HCT116 (cell line): ENCODE data around the gene ITGAD. TPM values are rescaled to one million over a fixed set of nuclear protein-coding genes. Genes with fewer than 3 reads are reported as not detected.

ENCODE experiments used
- ATAC-seq: fragments of 200-7000 bp; cut with Tn5 transposase; 2 replicates; pipeline ENCODE4 v1.9.1; 2020; ENCODE audit warnings: mild to moderate bottlenecking, moderate library complexity
- BruUV-seq: library from RNA; stranded (reverse); fragments of 400-500 nt; replicated peaks from 2 replicates; lab custom pipeline; 2021; lab: Mats Ljungman, UMichigan
- CTCF ChIA-PET: fragments of 300-600 bp; sonication (Branson Sonifier 250); formaldehyde crosslinking; loops from one replicate; lab custom pipeline; 2021; ENCODE audit warnings: antibody characterized with exemption; lab: Charles Lee
- POLR2A ChIA-PET: fragments of 300-600, 350-600 bp; sonication (Branson Sonifier 250); formaldehyde crosslinking; loops from one replicate; lab custom pipeline; 2021; ENCODE audit warnings: antibody characterized with exemption; lab: Charles Lee
- RAD21 ChIA-PET, 2 experiments: fragments of 300-600 bp; sonication (Branson Sonifier 250); formaldehyde crosslinking; loops; one replicate each; lab custom pipeline; 2023; ENCODE audit warnings: low total read pairs in 2 of 2; ENCODE audit not compliant: uncharacterized antibody in 2 of 2, unreplicated experiment in 2 of 2, low non-redundant PET in 1 of 2; lab: Charles Lee
- DNase-seq: peaks from one replicate; pipeline ENCODE4 v3.0.0-alpha.2; 2010; ENCODE audit warnings: low read depth, low spot score
- H2AFZ ChIP-seq: fragments of 200-600 bp; shearing (Covaris generic), sonication (generic); 2 replicates; pipeline ENCODE4 v1.6.1; 2017; ENCODE audit warnings: low read depth, mixed run types, mixed read lengths, antibody characterized with exemption, low read length; ENCODE audit not compliant: poor library complexity, severe bottlenecking
- H3K27ac ChIP-seq: 2 replicates; pipeline ENCODE4 v1.5.1; 2012; ENCODE audit warnings: low read depth, low read length
- H3K27me3 ChIP-seq: fragments of 200-600 bp; sonication (generic); 2 replicates; pipeline ENCODE4 v1.6.1; 2016; ENCODE audit warnings: mixed run types, low read length, mixed read lengths; ENCODE audit not compliant: insufficient read depth
- H3K36me3 ChIP-seq, 2 experiments: fragments of 200-500 bp in 1 of 2; fragments of 200-600 bp in 1 of 2; sonication (Bioruptor generic) in 1 of 2; sonication (generic) in 1 of 2; 2 replicates each; pipeline versions ENCODE4 v1.5.1 to v1.6.1; 2014 to 2016; ENCODE audit warnings: low read length in 2 of 2, inconsistent platforms in 1 of 2, mixed read lengths in 1 of 2, mixed run types in 1 of 2; ENCODE audit not compliant: insufficient read depth in 2 of 2, control insufficient read depth in 1 of 2
- H3K4me1 ChIP-seq, 2 experiments: fragments of 200-600 bp in 1 of 2; sonication (generic) in 1 of 2; 2 replicates each; pipeline versions ENCODE4 v1.5.1 to v1.6.1; 2012 to 2017; ENCODE audit warnings: low read length in 2 of 2, inconsistent platforms in 1 of 2, mild to moderate bottlenecking in 1 of 2, mixed read lengths in 1 of 2, mixed run types in 1 of 2, moderate library complexity in 1 of 2; ENCODE audit not compliant: insufficient read depth in 2 of 2, control insufficient read depth in 1 of 2
- H3K4me2 ChIP-seq: fragments of 200-600 bp; sonication (generic); 2 replicates; pipeline ENCODE4 v1.6.1; 2017; ENCODE audit warnings: mixed run types, low read length, mixed read lengths
- H3K4me3 ChIP-seq, 2 experiments: fragments of 200-600 bp in 1 of 2; sonication (generic) in 1 of 2; replicated peaks in 1 of 2; 2 replicates each; pipeline ENCODE4 v1.5.1; 2011 to 2016; ENCODE audit warnings: low read length in 2 of 2, control low read depth in 1 of 2, low read depth in 1 of 2, mild to moderate bottlenecking in 1 of 2, mixed read lengths in 1 of 2, mixed run types in 1 of 2
- H3K79me2 ChIP-seq: fragments of 200-600 bp; sonication (generic); 2 replicates; pipeline ENCODE4 v1.6.1; 2017; ENCODE audit warnings: mild to moderate bottlenecking, mixed run types, low read length, moderate library complexity, mixed read lengths; ENCODE audit not compliant: insufficient read depth
- H3K9ac ChIP-seq: fragments of 200-600 bp; sonication (generic); 2 replicates; pipeline ENCODE4 v1.6.1; 2016; ENCODE audit warnings: low read length, mixed read lengths
- H3K9me2 ChIP-seq: fragments of 200-600 bp; sonication (generic), shearing (Covaris generic); 2 replicates; pipeline ENCODE4 v1.6.1; 2017; ENCODE audit warnings: mixed run types, mild to moderate bottlenecking, moderate library complexity; ENCODE audit not compliant: insufficient read depth
- H3K9me3 ChIP-seq, 2 experiments: fragments of 200-500 bp in 1 of 2; fragments of 200-600 bp in 1 of 2; sonication (Bioruptor generic) in 1 of 2; sonication (generic) in 1 of 2; 2 replicates each; pipeline ENCODE4 v1.6.1; 2014 to 2017; ENCODE audit warnings: low read length in 2 of 2, mixed read lengths in 2 of 2, inconsistent platforms in 1 of 2, low read depth in 1 of 2, mild to moderate bottlenecking in 1 of 2, mixed run types in 1 of 2, moderate library complexity in 1 of 2; ENCODE audit not compliant: control insufficient read depth in 1 of 2, insufficient read depth in 1 of 2
- H4K20me1 ChIP-seq: fragments of 200-600 bp; sonication (generic), shearing (Covaris generic); 2 replicates; pipeline ENCODE4 v1.6.1; 2017; ENCODE audit warnings: mixed run types, mild to moderate bottlenecking, moderate library complexity; ENCODE audit not compliant: insufficient read depth
- CBX3 ChIP-seq: IDR thresholded peaks from 2 replicates; pipeline ENCODE4 v1.6.1; 2012; ENCODE audit warnings: low read depth
- CEBPB ChIP-seq: IDR thresholded peaks from 2 replicates; pipeline ENCODE4 v1.6.1; 2012; ENCODE audit warnings: low read depth
- EGR1 ChIP-seq: IDR thresholded peaks from 2 replicates; pipeline ENCODE4 v1.6.1; 2012; ENCODE audit warnings: low read depth
- ELF1 ChIP-seq: IDR thresholded peaks from 2 replicates; pipeline ENCODE4 v1.6.1; 2012; ENCODE audit warnings: low read depth, borderline replicate concordance
- EZH2 ChIP-seq: fragments of 200-600 bp; sonication (generic); IDR thresholded peaks from 2 replicates; pipeline ENCODE4 v1.6.1; 2017; ENCODE audit warnings: antibody characterized with exemption, mixed run types
- FOSL1 ChIP-seq: IDR thresholded peaks from 2 replicates; pipeline ENCODE4 v1.6.1; 2012; ENCODE audit warnings: low read depth
- JUND ChIP-seq: IDR thresholded peaks from 2 replicates; pipeline ENCODE4 v1.6.1; 2012
- POLR2A ChIP-seq: IDR thresholded peaks from 2 replicates; pipeline ENCODE4 v1.7.0; 2011; ENCODE audit warnings: borderline replicate concordance; ENCODE audit not compliant: insufficient read depth, insufficient read length; ENCODE audit errors: extremely low read depth
- POLR2AphosphoS5 ChIP-seq: IDR thresholded peaks from 2 replicates; pipeline ENCODE4 v1.6.1; 2011; ENCODE audit warnings: mild to moderate bottlenecking, low read depth, low read length, moderate library complexity
- SIN3A ChIP-seq: IDR thresholded peaks from 2 replicates; pipeline ENCODE4 v1.6.1; 2012; ENCODE audit warnings: low read depth
- TCF7L2 ChIP-seq: IDR thresholded peaks from 2 replicates; pipeline ENCODE4 v1.7.0; 2011; ENCODE audit warnings: borderline replicate concordance, inconsistent platforms; ENCODE audit not compliant: insufficient read depth, insufficient read length; ENCODE audit errors: extremely low read depth
- ZNF274 ChIP-seq: fragments of 200-500 bp; sonication (Bioruptor generic); IDR thresholded peaks from 2 replicates; pipeline ENCODE4 v1.6.1; 2014; ENCODE audit warnings: mild to moderate bottlenecking, low read depth, low read length, inconsistent platforms
- intact Hi-C: fragments of 100-400 bp; cut with micrococcal nuclease; formaldehyde crosslinking; loops from 2 replicates; pipeline ENCODE4 v1.10.0; 2022
- total RNA-seq: library from RNA; stranded (reverse); gene quantifications from one replicate; pipeline ENCODE4 v1.2.1, GENCODE V29; 2021; ENCODE audit not compliant: unreplicated experiment
- TF ChIP-seq, protein P1 (sequence below): IDR thresholded peaks from 2 replicates; pipeline ENCODE4 v1.6.1; 2012
- TF ChIP-seq, protein P2 (sequence below): IDR thresholded peaks from 2 replicates; pipeline ENCODE4 v1.6.1; 2012; ENCODE audit warnings: low read depth
- TF ChIP-seq, protein P3 (sequence below): IDR thresholded peaks from 2 replicates; pipeline ENCODE4 v1.6.1; 2011; ENCODE audit warnings: mild to moderate bottlenecking, low read length, moderate library complexity; ENCODE audit not compliant: insufficient replicate concordance; ENCODE audit errors: extremely low read depth

Gene ITGAD
- total RNA-seq, 1 experiment from 2014 or later: 0.12 TPM

DNA sequence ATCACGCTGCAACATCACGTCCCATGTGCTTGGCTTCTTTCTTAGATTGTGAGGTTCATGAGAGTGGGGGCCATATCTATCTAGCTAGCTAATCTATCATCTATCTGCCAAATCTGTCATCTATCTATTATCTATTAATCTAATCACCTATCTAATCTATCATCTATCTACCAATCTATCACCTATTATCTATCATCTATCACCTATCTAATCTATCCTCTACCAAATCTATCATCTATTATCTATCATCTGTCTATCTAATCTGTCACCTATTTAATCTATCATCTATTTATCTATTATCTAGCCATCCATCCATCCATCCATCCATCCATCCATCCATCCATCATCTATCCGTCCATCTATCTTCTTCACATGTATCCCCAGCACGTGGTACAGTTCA, 20.8 kb downstream of the ITGAD start:
- no peak for DNase-seq
- no peaks in the 10 kb centered on the region for H3K9me2 ChIP-seq
- RAD21 ChIA-PET: no interaction called here
- no peak overlapping the region for H3K27ac ChIP-seq
- no peaks in the 10 kb centered on the region for H3K36me3 ChIP-seq
- H4K20me1 ChIP-seq: no peaks in the 10 kb centered on the region
- no peak overlapping the region for H2AFZ ChIP-seq
- intact Hi-C loops: no loop called here
- no TSS peak for BruUV-seq
- H3K4me1 ChIP-seq: peaks cover 0 to 10% of the 10 kb centered on the region in 2 experiments; a peak in 2 of 4 replicates
- POLR2A ChIA-PET: no interaction called here
- H3K27me3 ChIP-seq: no peaks in the 10 kb centered on the region
- CTCF ChIA-PET: no interaction called here
- no peak overlapping the region for H3K4me3 ChIP-seq
- no peaks in the 10 kb centered on the region for H3K79me2 ChIP-seq
- H3K9ac ChIP-seq: no peak overlapping the region
- H3K9me3 ChIP-seq: no peaks in the 10 kb centered on the region
- no peak for TF ChIP-seq POLR2A
- TF ChIP-seq SIN3A: no peak
- no peak for TF ChIP-seq POLR2AphosphoS5
- no peak for TF ChIP-seq CBX3
- TF ChIP-seq, protein P1, sequence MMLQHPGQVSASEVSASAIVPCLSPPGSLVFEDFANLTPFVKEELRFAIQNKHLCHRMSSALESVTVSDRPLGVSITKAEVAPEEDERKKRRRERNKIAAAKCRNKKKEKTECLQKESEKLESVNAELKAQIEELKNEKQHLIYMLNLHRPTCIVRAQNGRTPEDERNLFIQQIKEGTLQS: no peak
- no peak for TF ChIP-seq CEBPB
- TF ChIP-seq TCF7L2: no peak
- TF ChIP-seq, protein P2, sequence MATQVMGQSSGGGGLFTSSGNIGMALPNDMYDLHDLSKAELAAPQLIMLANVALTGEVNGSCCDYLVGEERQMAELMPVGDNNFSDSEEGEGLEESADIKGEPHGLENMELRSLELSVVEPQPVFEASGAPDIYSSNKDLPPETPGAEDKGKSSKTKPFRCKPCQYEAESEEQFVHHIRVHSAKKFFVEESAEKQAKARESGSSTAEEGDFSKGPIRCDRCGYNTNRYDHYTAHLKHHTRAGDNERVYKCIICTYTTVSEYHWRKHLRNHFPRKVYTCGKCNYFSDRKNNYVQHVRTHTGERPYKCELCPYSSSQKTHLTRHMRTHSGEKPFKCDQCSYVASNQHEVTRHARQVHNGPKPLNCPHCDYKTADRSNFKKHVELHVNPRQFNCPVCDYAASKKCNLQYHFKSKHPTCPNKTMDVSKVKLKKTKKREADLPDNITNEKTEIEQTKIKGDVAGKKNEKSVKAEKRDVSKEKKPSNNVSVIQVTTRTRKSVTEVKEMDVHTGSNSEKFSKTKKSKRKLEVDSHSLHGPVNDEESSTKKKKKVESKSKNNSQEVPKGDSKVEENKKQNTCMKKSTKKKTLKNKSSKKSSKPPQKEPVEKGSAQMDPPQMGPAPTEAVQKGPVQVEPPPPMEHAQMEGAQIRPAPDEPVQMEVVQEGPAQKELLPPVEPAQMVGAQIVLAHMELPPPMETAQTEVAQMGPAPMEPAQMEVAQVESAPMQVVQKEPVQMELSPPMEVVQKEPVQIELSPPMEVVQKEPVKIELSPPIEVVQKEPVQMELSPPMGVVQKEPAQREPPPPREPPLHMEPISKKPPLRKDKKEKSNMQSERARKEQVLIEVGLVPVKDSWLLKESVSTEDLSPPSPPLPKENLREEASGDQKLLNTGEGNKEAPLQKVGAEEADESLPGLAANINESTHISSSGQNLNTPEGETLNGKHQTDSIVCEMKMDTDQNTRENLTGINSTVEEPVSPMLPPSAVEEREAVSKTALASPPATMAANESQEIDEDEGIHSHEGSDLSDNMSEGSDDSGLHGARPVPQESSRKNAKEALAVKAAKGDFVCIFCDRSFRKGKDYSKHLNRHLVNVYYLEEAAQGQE: no peak
- TF ChIP-seq ELF1: no peak
- TF ChIP-seq JUND: no peak
- TF ChIP-seq, protein P3, sequence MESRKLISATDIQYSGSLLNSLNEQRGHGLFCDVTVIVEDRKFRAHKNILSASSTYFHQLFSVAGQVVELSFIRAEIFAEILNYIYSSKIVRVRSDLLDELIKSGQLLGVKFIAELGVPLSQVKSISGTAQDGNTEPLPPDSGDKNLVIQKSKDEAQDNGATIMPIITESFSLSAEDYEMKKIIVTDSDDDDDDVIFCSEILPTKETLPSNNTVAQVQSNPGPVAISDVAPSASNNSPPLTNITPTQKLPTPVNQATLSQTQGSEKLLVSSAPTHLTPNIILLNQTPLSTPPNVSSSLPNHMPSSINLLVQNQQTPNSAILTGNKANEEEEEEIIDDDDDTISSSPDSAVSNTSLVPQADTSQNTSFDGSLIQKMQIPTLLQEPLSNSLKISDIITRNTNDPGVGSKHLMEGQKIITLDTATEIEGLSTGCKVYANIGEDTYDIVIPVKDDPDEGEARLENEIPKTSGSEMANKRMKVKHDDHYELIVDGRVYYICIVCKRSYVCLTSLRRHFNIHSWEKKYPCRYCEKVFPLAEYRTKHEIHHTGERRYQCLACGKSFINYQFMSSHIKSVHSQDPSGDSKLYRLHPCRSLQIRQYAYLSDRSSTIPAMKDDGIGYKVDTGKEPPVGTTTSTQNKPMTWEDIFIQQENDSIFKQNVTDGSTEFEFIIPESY: no peak
- TF ChIP-seq ZNF274: no peak
- no peak for TF ChIP-seq FOSL1
- no peak for TF ChIP-seq EZH2
- TF ChIP-seq EGR1: no peak
- no peak for ATAC-seq
- no peak overlapping the region for H3K4me2 ChIP-seq
